ENCODE results near the gene VAC14.

VAC14 gene

GRCh38 chr16:70689035-70689969, 111.7 kb downstream of the VAC14 start:
- no peak for DNase-seq

GRCh38 chr16:70688246-70688742, 112.7 kb downstream of the VAC14 start:
- DNase-seq = no peak

- DNase-seq = no peak
These were observed 113.2 kb downstream of the VAC14 start for GRCh38 chr16:70687671-70688245.

GRCh38 chr16:70687102-70687511, 113.9 kb downstream of the VAC14 start:
- no peak for DNase-seq

GRCh38 chr16:70686376-70687101, 114.4 kb downstream of the VAC14 start:
- no peak for DNase-seq

- DNase-seq = peak; percentile 8
These were observed 115.0 kb downstream of the VAC14 start, which contains the start of gene MTSS2 for GRCh38 chr16:70685938-70686375. TSS of gene MTSS2 (minus strand) at chr16:70686053. CDS start at chr16:70685791, 262 bp downstream.

- DNase-seq = no peak
These were observed 115.7 kb downstream of the VAC14 start for GRCh38 chr16:70685061-70685937.

- DNase-seq = no peak
These were observed 116.6 kb downstream of the VAC14 start for GRCh38 chr16:70684146-70685060.

- no peak for DNase-seq
These were observed 117.6 kb downstream of the VAC14 start for GRCh38 chr16:70683146-70683944.

- DNase-seq = no peak
These were observed 118.5 kb downstream of the VAC14 start for GRCh38 chr16:70682239-70683145.

- DNase-seq = no peak
These were observed 119.3 kb downstream of the VAC14 start for GRCh38 chr16:70681382-70682238.

GRCh38 chr16:70680495-70681381, 120.2 kb downstream of the VAC14 start:
- DNase-seq = no peak

- no peak for DNase-seq
These were observed 121.1 kb downstream of the VAC14 start for GRCh38 chr16:70679671-70680494.

GRCh38 chr16:70678898-70679670, 121.9 kb downstream of the VAC14 start:
- DNase-seq = no peak

Data from NCI-H774 (cell line).